NT2/D1 (cell line): ENCODE measurements around the gene TXNIP.

ENCODE experiments used
- YY1 ChIP-seq: IDR thresholded peaks from 2 replicates; pipeline ENCODE4 v1.6.1; 2011; ENCODE audit not compliant: insufficient read length, insufficient read depth
- ZNF274 ChIP-seq: IDR thresholded peaks from 2 replicates; pipeline ENCODE4 v1.6.1; 2011; ENCODE audit warnings: mild to moderate bottlenecking, low read depth, low read length

DNA sequence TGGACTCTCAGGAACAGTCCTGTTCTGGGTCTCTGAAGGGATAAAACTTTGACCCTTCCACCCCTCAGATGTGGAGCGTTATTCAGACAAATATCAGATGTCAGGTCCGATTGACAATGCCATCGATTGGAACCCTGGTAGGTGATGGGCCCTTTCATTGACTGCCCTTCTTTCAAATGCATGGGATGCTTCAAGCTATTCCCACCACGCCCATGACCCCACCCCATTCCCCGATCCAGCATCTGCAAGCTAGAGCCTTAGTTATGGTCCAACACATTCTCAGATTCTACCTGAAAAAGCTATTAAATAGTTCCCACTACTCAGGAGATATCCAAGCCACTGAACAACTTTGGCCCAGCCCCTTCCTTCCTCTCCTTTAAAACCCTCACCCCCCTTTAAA is 19.4 kb downstream of the TXNIP start:
- TF ChIP-seq ZNF274, result no peak
- no peak for TF ChIP-seq YY1
